ENCODE data around the gene LKAAEAR1. TPM values are rescaled to one million over a fixed set of nuclear protein-coding genes. Genes with fewer than 3 reads are reported as not detected.

Gene LKAAEAR1
- total RNA-seq, 1 donor from 2014 or later, result 0.31 TPM

GRCh38 chr20:64112691-64113443, 28.7 kb upstream of the LKAAEAR1 start:
- ChIA-PET POLR2A (no interaction called here), CTCF (no interaction called here)
- peaks cover 23% of the 10 kb centered on the region for H3K4me1 Mint-ChIP-seq
- DNase-seq, result no peak
- H3K4me3 Mint-ChIP-seq, result no peak overlapping the region
- no peak for ATAC-seq (ENCODE audit: low read depth)
- intact Hi-C loops (cut with micrococcal nuclease), result no loop called here
- no peaks in the 10 kb centered on the region for H3K36me3 Mint-ChIP-seq (ENCODE audit: low read depth)
- H3K27me3 Mint-ChIP-seq, result no peaks in the 10 kb centered on the region
- TF ChIP-seq CTCF (IDR thresholded peaks at IDR 0.05), result no peak
- H3K9me3 Mint-ChIP-seq, result no peaks in the 10 kb centered on the region
- no peak overlapping the region for H3K27ac Mint-ChIP-seq

GRCh38 chr20:64111841-64112641, 27.8 kb upstream of the LKAAEAR1 start:
- DNase-seq (peak; percentile 13), ATAC-seq (ENCODE audit: low read depth) (no peak)
- TF ChIP-seq CTCF (IDR thresholded peaks at IDR 0.05), result no peak
- ChIA-PET CTCF (interaction anchor here (0.7 to 1.4 kb wide), 3 partner anchors 8 to 42 kb away, joined by 3 to 6 read pairs (median 3); no protein-coding TSS in a partner anchor), POLR2A (no interaction called here)
- Mint-ChIP-seq H3K27me3 (no peaks in the 10 kb centered on the region), H3K4me3 (no peak overlapping the region), H3K27ac (no peak overlapping the region), H3K4me1 (peaks cover 31% of the 10 kb centered on the region), H3K36me3 (ENCODE audit: low read depth) (no peaks in the 10 kb centered on the region), H3K9me3 (no peaks in the 10 kb centered on the region)
- intact Hi-C loops (cut with micrococcal nuclease), result no loop called here

GRCh38 chr20:64110411-64111068, 26.3 kb upstream of the LKAAEAR1 start:
- peaks cover 34% of the 10 kb centered on the region for H3K4me1 Mint-ChIP-seq
- DNase-seq (no peak), ATAC-seq (ENCODE audit: low read depth) (no peak)
- no peaks in the 10 kb centered on the region for H3K9me3 Mint-ChIP-seq
- ChIA-PET POLR2A (no interaction called here), CTCF (interaction anchor here (1.0 kb wide), 1 partner anchor 9 kb away, joined by 3 read pairs; no protein-coding TSS in a partner anchor)
- TF ChIP-seq CTCF (IDR thresholded peaks at IDR 0.05), result no peak
- intact Hi-C loops (cut with micrococcal nuclease), result no loop called here
- no peaks in the 10 kb centered on the region for H3K36me3 Mint-ChIP-seq (ENCODE audit: low read depth)
- H3K4me3 Mint-ChIP-seq, result no peak overlapping the region
- no peaks in the 10 kb centered on the region for H3K27me3 Mint-ChIP-seq
- H3K27ac Mint-ChIP-seq, result no peak overlapping the region

- H3K27ac Mint-ChIP-seq, result no peak overlapping the region
- POLR2A ChIA-PET, result no interaction called here
- H3K27me3 Mint-ChIP-seq, result no peaks in the 10 kb centered on the region
- CTCF ChIA-PET, result no interaction called here
- no peaks in the 10 kb centered on the region for H3K36me3 Mint-ChIP-seq (ENCODE audit: low read depth)
- peaks cover 34% of the 10 kb centered on the region for H3K4me1 Mint-ChIP-seq
- no peaks in the 10 kb centered on the region for H3K9me3 Mint-ChIP-seq
- TF ChIP-seq CTCF (IDR thresholded peaks at IDR 0.05), result no peak
- intact Hi-C loops (cut with micrococcal nuclease), result loop anchor here (10.0 kb wide), 1 partner anchor 245 kb away; the partner anchor contains the start of genes ABHD16B and TPD52L2
- DNase-seq (no peak), ATAC-seq (ENCODE audit: low read depth) (no peak)
- no peak overlapping the region for H3K4me3 Mint-ChIP-seq
These were observed 25.7 kb upstream of the LKAAEAR1 start for GRCh38 chr20:64109831-64110391.
